22Rv1 (cell line): ENCODE data around the gene SLC35F1.

Experiments
- CTCF ChIP-seq: fragments of 450-650 bp; IDR thresholded peaks from 2 replicates; pipeline ENCODE4 v1.5.1; 2017; ENCODE audit warnings: mild to moderate bottlenecking
- ZFX ChIP-seq: fragments of 450-650 bp; IDR thresholded peaks from 2 replicates; pipeline ENCODE4 v1.6.1; 2017; ENCODE audit warnings: antibody characterized with exemption, borderline replicate concordance

GRCh38 chr6:117908246-117909068 is 1.4 kb downstream of the SLC35F1 start:
- TF ChIP-seq CTCF (no peak), ZFX (no peak)
